Breast epithelium (tissue), 3 donors: ENCODE measurements around the gene SAMD10.

Source experiments
- CTCF ChIP-seq, 3 donors: fragments of 450-650 bp; IDR thresholded peaks; one replicate each; pipeline ENCODE4 v1.5.1; 2016 to 2017; ENCODE audit warnings: antibody characterized with exemption in 3 of 3, mild to moderate bottlenecking in 3 of 3, moderate library complexity in 3 of 3
- POLR2AphosphoS5 ChIP-seq, 3 donors: sonication (generic); formaldehyde crosslinking; IDR thresholded peaks; one replicate each; pipeline ENCODE4 v1.6.1; 2017; ENCODE audit warnings: antibody characterized with exemption in 3 of 3

DNA sequence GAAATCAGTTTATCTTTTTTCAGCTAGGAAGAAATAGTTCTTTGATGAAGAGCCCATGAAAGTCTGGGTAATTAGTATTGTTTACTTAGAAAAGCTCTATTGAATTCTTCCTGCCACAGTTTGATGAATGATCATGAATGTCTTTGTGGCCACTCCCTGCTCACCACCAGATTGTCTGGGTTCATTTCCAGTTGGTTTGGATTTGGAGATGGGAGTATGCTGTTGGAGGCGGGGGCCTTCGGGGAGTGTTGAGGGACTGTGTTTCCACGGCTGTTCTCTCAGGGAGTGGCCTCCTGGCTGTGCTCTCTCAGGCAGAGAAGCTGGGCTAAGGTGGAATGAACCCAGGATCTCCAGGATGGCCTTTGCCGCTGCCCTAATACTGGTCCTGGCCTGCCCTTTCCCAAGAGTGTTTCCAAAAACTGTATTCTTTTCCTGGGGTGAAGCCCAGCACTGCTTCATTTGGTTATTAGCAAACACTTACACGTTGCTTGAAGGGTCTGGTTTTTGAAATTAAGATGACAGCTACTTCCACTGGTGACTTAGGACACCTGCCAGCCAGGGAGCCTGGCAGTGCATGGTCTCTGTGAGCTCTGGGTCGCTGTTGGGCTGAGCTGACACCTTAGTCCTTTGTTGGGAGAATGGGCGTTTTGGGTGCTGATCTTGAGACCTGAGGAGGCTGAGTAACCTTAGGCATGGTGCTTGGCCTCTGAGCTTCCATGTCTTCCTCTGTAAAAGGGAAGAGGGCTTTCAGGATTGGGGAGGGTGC is 24.7 kb upstream of the SAMD10 start:
- TF ChIP-seq CTCF (IDR thresholded peaks at IDR 0.05) (no peak), POLR2AphosphoS5 (IDR thresholded peaks at IDR 0.05) (no peak)
